NCI-H2196 treated with DMSO at 0.1 percent for 48 hours (cell line): ENCODE measurements around the gene VPS8.
"Not testable (repeated sequence)": the region's sequence is repeated elsewhere in the genome, so short reads cannot be mapped to it uniquely, and the experiment has no call there.

Experiments
- DNase-seq: peaks from one replicate; lab custom pipeline; 2025; ENCODE audit not compliant: unreplicated experiment; lab: John Stamatoyannopoulos, UW

VPS8 gene

GRCh38 chr3:184968115-184968514, 156.1 kb downstream of the VPS8 start:
- DNase-seq: no peak

GRCh38 chr3:184970186-184970585, 158.2 kb downstream of the VPS8 start:
- DNase-seq: no peak

GRCh38 chr3:184977796-184978195, 165.8 kb downstream of the VPS8 start:
- DNase-seq: no peak

DNA sequence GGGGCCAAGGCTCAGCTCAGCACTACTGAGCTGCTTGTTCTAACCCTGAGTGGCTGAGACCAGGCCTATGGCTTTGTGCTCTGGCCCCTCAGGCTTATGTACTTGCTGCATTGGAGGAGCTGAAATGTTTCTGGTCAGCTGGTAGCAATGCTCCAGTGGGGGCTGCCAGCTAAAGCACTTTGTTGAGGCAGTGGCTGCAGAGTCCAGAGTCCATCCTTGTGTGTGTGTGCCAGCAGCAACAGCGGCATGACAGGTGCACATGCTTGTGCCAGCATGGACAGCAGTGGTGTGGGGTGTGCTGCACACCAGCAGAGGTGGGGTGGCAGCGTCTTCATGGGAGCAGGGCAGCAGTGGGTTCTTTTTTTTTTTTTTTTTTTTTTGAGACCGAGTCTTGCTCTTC, 169.1 kb downstream of the VPS8 start:
- no peak for DNase-seq

DNA sequence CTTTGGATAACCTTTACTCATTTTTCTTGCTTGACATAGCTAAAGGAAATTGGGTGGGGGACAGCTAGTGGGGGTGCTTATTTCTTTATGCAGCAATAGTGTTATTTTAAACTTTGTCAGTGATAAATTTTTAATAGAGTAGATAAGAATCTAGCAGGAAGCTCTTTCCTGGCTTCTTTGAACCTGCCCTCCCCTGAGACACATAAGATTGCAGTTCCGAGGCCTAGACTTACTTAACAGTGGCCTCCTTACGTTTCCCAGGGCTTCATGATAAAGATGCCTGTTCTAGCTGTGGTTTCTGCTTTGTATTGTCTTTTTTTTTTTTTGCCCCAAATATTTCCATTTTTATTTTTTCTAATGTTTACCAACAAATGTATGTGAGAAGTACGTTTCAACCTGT, 170.1 kb downstream of the VPS8 start:
- no peak for DNase-seq

DNA sequence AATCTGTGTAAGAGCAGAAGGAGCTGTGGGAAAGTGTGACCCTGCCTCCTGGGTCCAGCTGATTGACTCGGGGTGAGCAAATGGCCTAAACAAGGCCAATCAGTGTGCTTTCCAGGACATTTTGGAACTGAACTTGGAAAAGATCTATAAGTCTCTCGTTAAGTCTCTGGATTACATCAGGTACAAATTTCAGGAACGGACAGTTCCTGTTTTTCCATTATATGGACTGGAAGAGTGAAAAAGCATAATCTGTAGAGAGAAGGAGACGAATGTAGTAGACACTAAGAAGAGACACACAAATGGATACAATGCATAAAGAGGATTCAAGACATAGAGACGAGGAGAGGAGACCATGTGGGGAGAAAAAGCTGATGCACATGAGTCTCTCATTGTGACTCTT, 173.6 kb downstream of the VPS8 start:
- no peak for DNase-seq

DNA sequence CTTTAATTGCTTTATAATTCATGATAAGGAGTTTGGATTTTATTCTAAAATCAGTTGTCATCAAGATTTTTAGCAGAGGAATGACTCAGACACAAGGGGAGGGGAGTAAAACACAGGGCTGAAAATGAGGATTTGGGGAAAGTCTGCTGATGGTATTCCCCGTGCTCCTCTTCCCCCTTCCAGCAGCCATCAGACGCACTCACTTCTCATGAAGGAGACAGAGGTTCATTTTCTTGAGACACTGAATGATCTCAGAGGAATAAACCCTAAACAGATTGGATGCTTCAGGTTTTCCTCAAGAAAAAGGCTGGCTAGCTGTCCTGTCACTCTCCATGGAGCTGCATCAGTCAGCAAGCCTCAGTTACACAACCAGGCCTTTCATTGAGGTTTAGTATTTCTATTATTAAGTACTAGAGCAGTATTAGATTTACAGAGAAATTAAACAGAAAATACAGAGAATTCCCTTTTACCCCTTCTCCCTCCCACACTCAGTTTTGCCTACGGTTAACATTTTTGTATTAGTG, 174.5 kb downstream of the VPS8 start:
- no peak for DNase-seq

GRCh38 chr3:184993394-184993793, 181.4 kb downstream of the VPS8 start:
- no peak for DNase-seq

GRCh38 chr3:185003876-185004275, 191.9 kb downstream of the VPS8 start:
- not testable (repeated sequence) for DNase-seq

DNA sequence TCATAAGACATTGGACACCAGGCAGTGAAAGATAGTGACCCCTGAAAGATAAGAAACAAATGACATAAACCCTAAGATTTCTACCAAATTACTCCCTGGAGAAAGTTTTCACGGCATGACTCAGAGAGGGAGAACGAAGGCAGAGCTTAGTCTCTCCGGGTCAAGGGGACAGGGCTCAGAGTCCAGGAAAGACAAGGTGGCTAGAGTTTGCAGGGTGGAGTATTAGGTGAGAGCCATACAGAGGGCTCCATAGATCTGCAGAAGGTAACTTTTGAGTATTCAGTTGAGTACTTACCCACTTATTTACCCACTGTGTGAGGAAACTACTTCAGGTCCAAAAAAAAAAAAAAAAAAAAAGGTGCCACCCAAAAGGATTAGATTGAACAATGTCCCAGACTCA, 197.7 kb downstream of the VPS8 start:
- no peak for DNase-seq

DNA sequence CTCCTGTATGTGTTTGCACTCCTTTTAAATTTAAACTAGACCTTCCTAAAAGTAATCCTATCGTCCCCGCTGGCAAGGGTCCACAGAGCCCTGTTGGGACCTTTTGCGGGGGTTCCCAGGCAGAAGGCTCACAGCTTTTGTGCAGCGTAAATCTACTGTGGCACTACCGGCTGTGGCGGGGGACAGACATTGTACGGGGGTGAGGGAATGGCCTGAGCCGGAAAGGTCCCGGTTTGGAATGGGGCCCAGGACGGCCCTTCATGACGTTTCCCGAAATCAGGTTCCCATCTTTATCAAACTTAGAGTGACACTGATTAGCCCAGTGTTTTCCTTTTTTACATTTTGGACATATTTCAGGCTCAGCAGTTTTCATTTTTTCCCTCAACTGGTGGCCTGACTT, 205.6 kb downstream of the VPS8 start:
- DNase-seq: not testable (repeated sequence)

- DNase-seq: not testable (repeated sequence)
Measured at GRCh38 chr3:185017996-185018395, 206.0 kb downstream of the VPS8 start.

- DNase-seq: no peak
Measured at GRCh38 chr3:185021256-185021655, 209.3 kb downstream of the VPS8 start.

- no peak for DNase-seq
Measured at GRCh38 chr3:185024406-185024805, 212.4 kb downstream of the VPS8 start.

GRCh38 chr3:185024966-185025365, 213.0 kb downstream of the VPS8 start:
- DNase-seq: no peak

GRCh38 chr3:185028121-185028520, 216.2 kb downstream of the VPS8 start:
- DNase-seq: no peak

DNA sequence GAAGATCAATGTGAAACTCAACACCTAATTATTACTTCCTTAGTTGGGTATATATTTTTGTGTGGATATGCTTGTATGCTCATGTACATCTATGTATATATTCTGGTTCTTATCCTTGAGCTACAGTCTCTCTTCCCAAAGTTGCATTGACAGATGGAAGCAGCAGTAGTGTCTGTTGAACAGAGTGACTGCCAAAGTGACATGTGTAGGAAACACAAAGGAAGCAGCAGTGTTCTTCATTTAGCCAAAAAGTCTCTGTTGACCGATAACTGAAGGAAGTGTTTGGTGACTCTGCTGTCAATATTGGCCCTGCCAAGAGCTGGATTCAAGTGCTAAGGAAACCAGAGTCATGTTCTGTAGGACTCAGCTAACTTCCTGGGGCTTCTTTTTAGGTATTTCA, 217.1 kb downstream of the VPS8 start:
- no peak for DNase-seq

GRCh38 chr3:185030399-185030798, 218.4 kb downstream of the VPS8 start:
- no peak for DNase-seq

DNA sequence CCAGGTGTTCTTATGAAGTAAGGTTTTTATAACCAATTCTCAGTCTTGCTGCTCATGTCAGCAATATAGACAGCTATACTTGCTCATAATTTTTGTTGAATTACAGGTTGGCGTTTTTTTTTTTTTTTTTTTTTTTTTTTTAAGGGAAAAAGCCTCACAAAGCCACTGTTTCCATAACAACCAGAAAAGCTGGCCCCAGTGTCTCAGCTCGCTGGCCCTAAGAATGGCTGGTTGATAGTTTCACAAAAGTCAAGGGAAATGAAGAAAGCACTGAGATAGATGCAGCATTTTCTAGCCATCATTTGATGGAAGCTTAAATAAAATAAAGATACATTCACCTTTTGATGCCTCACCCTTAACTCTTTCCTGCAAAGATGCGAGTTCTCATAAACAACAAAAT, 219.0 kb downstream of the VPS8 start:
- DNase-seq: no peak

DNA sequence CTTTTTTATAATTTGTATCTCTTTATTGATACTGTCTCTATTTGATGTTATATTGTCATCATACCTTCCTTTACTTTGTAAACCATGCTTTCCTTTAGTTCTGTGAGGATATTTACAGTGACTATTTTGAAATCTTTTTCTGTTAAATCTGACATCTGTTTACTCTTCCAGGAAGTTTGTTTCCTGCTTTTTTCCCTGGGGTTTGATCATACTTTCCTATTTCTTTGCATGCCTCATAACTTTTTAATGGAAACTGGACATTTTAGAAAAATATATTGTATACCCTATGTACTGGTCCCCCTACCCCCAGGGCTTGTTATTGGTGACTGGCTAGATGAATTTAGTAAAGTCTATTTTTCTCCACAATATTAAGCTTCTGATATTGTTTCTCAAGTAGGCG, 225.8 kb downstream of the VPS8 start:
- no peak for DNase-seq

- DNase-seq: no peak
Measured at GRCh38 chr3:185040425-185040824, 228.5 kb downstream of the VPS8 start.

DNA sequence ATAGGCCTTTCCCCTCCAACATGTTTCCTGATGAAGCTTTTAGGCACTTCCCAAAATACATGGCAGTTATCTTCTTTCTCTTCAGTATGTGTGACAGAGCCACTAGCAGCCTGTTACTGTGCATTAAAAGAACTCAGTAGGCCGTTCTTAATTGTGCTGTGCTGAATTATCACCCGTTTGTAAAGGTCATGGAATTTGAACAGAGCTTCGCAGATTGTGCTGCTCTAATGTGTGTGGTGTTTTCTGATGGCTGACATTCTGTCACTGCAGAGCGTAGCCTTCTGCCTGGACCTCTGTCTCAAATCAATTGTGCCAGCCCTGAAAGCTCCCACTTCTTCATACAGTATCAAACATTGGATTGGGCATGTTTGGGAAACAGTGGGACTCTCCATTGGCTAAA, 229.6 kb downstream of the VPS8 start:
- DNase-seq: no peak

- DNase-seq: no peak
Measured at GRCh38 chr3:185042312-185043050, 230.5 kb downstream of the VPS8 start.
